HG03565 (cell line): ENCODE measurements around the gene SLC19A2.

ENCODE experiments used
- ATAC-seq: cut with Tn5 transposase; IDR thresholded peaks from one replicate; pipeline ENCODE4 v1.9.1; 2021; ENCODE audit warnings: mild to moderate bottlenecking, moderate library complexity; ENCODE audit not compliant: unreplicated experiment

SLC19A2 gene

DNA sequence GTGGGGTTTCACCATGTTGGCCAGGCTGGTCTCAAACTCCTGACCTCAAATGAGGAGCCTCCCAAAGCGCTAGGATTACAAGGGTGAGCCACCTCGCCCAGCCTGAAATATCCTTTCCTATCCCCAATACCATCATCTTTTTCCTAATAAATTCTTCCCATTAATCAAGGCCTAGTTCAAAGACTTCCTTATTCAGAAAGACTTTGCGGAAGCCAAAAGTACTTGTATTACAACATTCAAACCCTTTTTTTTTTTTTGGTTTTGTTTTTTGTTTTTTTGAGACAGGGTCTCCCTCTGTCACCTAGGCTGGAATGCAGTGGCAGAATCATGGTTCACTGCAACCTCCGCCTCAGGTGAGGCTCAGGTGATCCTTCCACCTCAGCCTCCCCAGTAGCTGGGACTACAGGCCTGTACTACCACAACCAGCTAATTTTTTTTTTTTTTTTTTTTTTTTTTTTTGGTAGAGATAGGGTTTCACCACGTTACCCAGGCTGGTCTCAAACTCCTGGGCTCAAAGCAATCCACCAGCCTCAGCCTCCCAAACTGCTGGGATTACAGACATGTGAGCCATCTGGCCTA, 7.6 kb downstream of the SLC19A2 start:
- no peak for ATAC-seq

GRCh38 chr1:169475806-169476387, 9.8 kb downstream of the SLC19A2 start:
- ATAC-seq, result no peak

DNA sequence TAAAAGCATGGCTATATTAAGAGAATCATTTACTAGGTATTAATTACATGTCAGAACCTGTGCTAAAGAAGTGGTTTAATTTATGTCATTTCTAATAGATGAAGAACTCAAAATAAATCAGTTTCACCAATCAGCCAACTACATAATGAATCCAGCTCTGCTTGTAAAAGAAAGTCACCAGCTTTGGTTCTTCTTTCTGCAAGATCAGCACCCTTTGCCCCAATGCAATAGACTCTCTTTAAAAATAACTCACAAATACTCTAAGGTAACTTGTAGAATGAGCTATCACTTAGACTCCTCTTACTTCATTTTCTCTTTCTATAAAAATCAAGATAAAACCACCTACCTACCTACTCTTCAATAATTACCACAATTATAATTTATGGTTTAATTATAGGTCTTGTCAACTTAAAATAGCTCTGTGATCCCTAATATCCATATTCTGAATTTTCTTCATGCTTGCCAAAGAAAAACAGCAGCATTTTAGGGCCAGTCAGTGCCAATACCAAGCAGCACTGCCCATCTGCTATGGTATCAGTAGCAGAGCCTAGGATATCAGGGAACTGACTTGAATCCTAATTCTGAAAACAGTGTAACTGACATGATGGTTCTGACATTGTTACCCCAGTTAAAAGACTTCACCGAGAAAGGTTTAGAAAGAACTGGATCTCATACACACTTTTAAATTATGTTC, 11.3 kb downstream of the SLC19A2 start:
- ATAC-seq, result no peak

GRCh38 chr1:169473347-169473746, 12.4 kb downstream of the SLC19A2 start:
- no peak for ATAC-seq

GRCh38 chr1:169472738-169473137, 13.0 kb downstream of the SLC19A2 start:
- no peak for ATAC-seq

DNA sequence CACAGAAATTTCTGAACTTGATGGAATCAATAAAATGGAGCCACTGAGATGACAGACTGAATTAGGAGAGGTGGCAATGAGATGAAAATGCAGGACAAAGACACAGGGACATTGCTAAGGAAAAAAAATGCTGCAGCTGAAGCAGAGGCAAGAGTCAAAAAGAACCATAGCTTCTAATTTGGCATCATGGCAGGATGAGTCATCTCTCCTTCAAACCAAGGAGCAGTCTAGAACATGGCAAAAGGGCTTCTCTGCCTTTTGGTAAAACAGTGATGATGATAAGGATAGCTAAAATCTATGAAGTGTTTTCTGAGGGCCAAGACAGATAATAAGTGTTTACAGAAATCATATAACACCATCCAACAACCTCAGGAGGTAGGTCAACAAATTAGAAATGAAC, 16.8 kb downstream of the SLC19A2 start:
- no peak for ATAC-seq

- ATAC-seq, result no peak
Measured at GRCh38 chr1:169466259-169467230, 19.2 kb downstream of the SLC19A2 start.

DNA sequence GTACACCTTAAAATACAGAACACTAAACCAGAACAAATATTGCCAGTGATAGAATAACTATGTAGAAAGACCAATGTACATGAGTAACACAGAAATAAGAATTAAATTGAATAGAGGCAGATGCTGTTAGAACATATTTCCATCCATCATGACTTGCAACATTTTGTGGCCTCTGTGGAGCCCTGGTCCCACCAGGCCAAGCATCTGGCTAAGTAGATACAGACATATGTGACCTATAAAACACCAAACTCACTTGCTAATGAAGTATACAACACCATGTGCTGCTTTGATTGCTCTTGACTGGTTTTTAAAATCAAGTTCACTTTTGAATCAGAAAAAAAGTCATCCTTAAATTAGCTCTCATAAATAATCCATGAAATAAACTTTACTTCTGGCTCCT, 20.5 kb downstream of the SLC19A2 start:
- ATAC-seq, result no peak

DNA sequence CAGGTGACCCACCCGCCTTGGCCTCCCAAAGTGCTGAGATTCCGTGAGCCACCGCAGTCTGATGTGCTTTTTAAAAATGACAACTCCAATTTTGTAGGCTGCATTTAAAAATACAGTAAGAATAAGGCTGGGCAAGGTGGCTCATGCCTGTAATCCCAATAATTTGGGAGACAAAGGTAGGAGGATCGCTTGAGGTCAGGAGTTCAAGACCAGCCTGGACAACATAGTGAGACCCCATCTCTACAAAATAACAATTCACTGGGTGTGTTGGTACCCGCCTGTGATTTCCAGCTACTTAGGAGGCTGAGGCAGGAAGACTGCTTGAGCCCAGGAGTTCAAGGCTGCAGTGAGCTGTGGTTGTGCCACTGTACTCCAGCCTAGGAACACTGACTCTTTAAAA, 23.4 kb downstream of the SLC19A2 start:
- ATAC-seq, result no peak

DNA sequence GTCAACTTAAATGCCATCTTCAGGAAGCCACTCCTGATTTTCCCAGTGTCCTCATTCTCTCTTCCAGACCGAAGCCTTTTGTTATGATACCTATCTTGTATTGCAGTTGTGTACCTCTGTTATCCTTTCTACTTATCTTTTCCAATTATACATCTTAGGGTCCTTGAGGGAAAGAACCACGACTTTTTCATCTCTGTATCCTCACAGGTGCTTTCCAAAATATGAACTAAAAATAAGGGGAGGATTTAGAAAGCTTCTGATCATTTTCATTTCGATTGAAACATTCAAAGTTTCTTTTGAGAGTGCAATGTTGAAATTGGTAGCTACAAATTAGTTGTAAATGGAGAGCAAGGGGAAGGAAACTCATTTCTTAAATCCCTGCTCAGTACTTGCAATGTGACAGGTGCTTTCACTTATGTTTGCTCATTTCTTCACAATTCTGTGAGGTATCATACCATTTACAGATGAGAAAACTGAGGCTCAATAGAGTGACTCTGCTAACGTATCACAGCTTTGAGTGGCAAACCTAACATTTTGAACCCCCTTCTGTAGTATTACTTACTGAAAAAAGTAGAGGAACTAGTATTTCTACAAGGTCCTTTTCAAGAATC, 24.2 kb downstream of the SLC19A2 start:
- no peak for ATAC-seq

- no peak for ATAC-seq
Measured at GRCh38 chr1:169460191-169460833, 25.4 kb downstream of the SLC19A2 start.

- no peak for ATAC-seq
Measured at GRCh38 chr1:169457443-169457842, 28.3 kb downstream of the SLC19A2 start.

GRCh38 chr1:169456029-169456428, 29.7 kb downstream of the SLC19A2 start:
- no peak for ATAC-seq

DNA sequence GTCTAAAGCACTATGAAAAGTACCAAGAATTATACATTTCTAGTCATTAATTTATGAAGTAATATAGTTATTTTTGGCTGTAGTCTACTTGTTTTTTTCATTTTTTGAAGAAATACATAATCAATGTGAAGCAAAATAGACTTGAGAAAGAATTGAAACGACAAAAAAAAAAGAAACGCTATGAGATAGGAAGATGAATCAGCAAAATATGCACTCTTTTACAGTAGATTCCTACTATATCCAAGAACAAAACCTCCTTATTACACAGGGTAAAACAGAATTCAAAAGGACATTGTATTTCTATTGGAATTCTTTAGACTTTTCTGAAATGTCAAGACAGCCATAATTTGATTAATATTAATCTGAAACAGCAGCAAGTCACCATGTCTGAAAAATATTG, 32.8 kb downstream of the SLC19A2 start:
- no peak for ATAC-seq

- no peak for ATAC-seq
Measured at GRCh38 chr1:169451218-169451824, 34.4 kb downstream of the SLC19A2 start.

DNA sequence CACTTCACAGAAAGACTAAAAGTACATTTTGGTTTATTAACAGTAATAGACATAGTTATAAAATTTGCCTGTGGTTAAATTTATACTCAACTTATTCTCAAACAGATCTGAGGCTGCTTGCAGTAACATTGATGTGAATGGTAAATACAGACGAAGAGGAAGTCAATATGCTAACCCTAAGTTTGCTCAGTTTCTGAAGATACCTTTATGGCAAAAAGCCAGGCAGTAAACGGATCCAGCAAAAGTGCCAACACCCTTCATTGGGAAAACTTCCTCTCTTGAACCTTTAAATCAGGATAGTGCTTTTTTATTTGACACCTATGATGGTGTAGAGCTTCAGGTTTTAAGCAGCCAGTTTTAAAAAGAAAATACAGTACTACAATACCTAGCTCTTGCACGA, 41.8 kb downstream of the SLC19A2 start:
- ATAC-seq, result no peak

DNA sequence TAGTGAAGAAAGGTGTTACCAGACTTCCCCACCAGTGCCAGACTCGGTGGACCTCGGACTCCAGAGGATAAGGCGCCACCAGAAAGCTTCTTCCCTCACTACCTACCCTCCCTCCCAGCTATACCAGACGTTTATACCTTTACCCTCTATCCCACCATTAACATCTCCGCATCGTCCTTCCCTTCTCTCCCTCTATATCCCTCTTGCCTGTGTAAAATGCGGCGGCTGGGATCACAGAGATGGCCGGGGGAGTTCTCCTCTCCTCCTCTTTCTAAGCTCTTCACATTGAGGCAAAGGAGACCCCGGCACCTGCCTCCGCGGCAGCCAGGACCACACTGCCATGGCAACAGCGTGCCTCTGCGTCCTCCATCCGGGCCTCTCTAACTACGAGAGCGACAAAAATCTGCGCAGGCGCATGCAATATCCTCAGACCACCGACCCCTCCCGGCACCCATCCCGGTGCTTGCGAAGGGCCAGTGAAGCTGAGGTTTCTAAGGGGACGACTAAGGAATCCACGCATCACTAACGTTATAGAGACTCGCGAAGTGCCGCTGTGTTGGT, 58.6 kb downstream of the SLC19A2 start, which contains the start of gene CCDC181:
Gene CCDC181 (minus strand): TSS at position 394 of the 561 bp plus-strand sequence. CDS start 2,547 bp downstream, outside the sequence.
- ATAC-seq, result peak; percentile 95

GRCh38 chr1:169426174-169426705, 59.5 kb downstream of the SLC19A2 start:
- no peak for ATAC-seq

GRCh38 chr1:169421309-169421708, 64.4 kb downstream of the SLC19A2 start:
- no peak for ATAC-seq
